Endothelial cell of umbilical vein (primary cell): ENCODE measurements around the gene KIF3A. TPM values are rescaled to one million over a fixed set of nuclear protein-coding genes. Genes with fewer than 3 reads are reported as not detected.

Experiments used
- BruUV-seq: library from RNA; stranded (reverse); fragments of 400-500 nt; replicated peaks from 2 replicates; lab custom pipeline; 2021; lab: Mats Ljungman, UMichigan
- CTCF ChIA-PET: fragments of 300-600, 350-600 bp; sonication (Branson Sonifier 250); formaldehyde crosslinking; loops from one replicate; lab custom pipeline; 2021; ENCODE audit warnings: antibody characterized with exemption, inconsistent platforms; lab: Charles Lee
- POLR2A ChIA-PET: fragments of 300-600, 350-600 bp; sonication (Branson Sonifier 250); formaldehyde crosslinking; loops from one replicate; lab custom pipeline; 2021; ENCODE audit warnings: antibody characterized with exemption, inconsistent platforms; lab: Charles Lee
- DNase-seq: peaks from one replicate; pipeline ENCODE4 v3.0.0-alpha.2; 2011; ENCODE audit warnings: low read depth, low spot score
- FAIRE-seq: peaks from 2 replicates; lab custom pipeline; 2011; peaks lifted over from hg19 to GRCh38; lab: Jason Lieb, UNC
- H2AFZ ChIP-seq: 2 replicates; pipeline ENCODE4 v1.6.0; 2012; ENCODE audit warnings: low read depth, low read length, control low read depth, inconsistent platforms
- H3K27ac ChIP-seq: 2 replicates; pipeline ENCODE4 v1.5.1; 2011; ENCODE audit warnings: low read depth, mild to moderate bottlenecking, control low read depth, low read length, moderate library complexity; ENCODE audit not compliant: insufficient read depth
- H3K27me3 ChIP-seq, 2 experiments: 2 replicates each; pipeline versions ENCODE4 v1.6.0 to v1.6.1; 2011; ENCODE audit warnings: low read length in 2 of 2, mixed read lengths in 1 of 2; ENCODE audit not compliant: control insufficient read depth in 2 of 2, insufficient read depth in 2 of 2
- H3K36me3 ChIP-seq, 2 experiments: 2 replicates in 1 of 2; 3 replicates in 1 of 2; pipeline ENCODE4 v1.5.1; 2011; ENCODE audit warnings: low read length in 2 of 2, mild to moderate bottlenecking in 1 of 2, moderate library complexity in 1 of 2; ENCODE audit not compliant: control insufficient read depth in 2 of 2, insufficient read depth in 2 of 2; ENCODE audit errors: extremely low read depth in 1 of 2
- H3K4me1 ChIP-seq: 3 replicates; pipeline ENCODE4 v1.5.1; 2011; ENCODE audit warnings: mild to moderate bottlenecking, low read length; ENCODE audit not compliant: control insufficient read depth, insufficient read depth; ENCODE audit errors: extremely low read depth
- H3K4me2 ChIP-seq: 2 replicates; pipeline ENCODE4 v1.6.1; 2011; ENCODE audit warnings: low read length, control low read depth, mixed read lengths; ENCODE audit not compliant: insufficient read depth
- H3K4me3 ChIP-seq, 3 experiments: fragments of 200-600 bp in 1 of 3; sonication (generic), shearing (Covaris generic) in 1 of 3; replicated peaks in 1 of 3; 2 replicates each; pipeline ENCODE4 v1.5.1; 2011 to 2016; ENCODE audit warnings: control low read depth in 3 of 3, low read length in 3 of 3, mild to moderate bottlenecking in 2 of 3, inconsistent platforms in 1 of 3, low read depth in 1 of 3, moderate library complexity in 1 of 3; ENCODE audit not compliant: insufficient read depth in 1 of 3
- H3K79me2 ChIP-seq: 2 replicates; pipeline ENCODE4 v1.6.0; 2012; ENCODE audit warnings: low read length, inconsistent platforms; ENCODE audit not compliant: control insufficient read depth, insufficient read depth
- H3K9ac ChIP-seq: replicated peaks from 2 replicates; pipeline ENCODE3; 2011; ENCODE audit warnings: low read length, control low read depth; ENCODE audit not compliant: insufficient read depth; ENCODE audit errors: extremely low read depth
- H3K9me1 ChIP-seq: replicated peaks from 3 replicates; pipeline ENCODE4 v1.6.0; 2011; ENCODE audit warnings: mild to moderate bottlenecking, low read length; ENCODE audit not compliant: control insufficient read depth, insufficient read depth; ENCODE audit errors: extremely low read depth
- H3K9me3 ChIP-seq: replicated peaks from 2 replicates; pipeline ENCODE4 v1.5.1; 2012; ENCODE audit warnings: low read length, inconsistent platforms; ENCODE audit not compliant: control insufficient read depth, insufficient read depth
- H4K20me1 ChIP-seq: replicated peaks from 2 replicates; pipeline ENCODE3; 2011; ENCODE audit warnings: mild to moderate bottlenecking, low read length; ENCODE audit not compliant: control insufficient read depth, insufficient read depth; ENCODE audit errors: extremely low read depth
- CTCF ChIP-seq, 2 donors: IDR thresholded peaks; 1 replicate in 1 of 2; 2 replicates in 1 of 2; pipeline ENCODE4 v1.5.1; 2011; ENCODE audit warnings: low read length in 2 of 2, mild to moderate bottlenecking in 2 of 2, moderate library complexity in 2 of 2, control low read depth in 1 of 2, inconsistent platforms in 1 of 2, low read depth in 1 of 2; ENCODE audit not compliant: insufficient read depth in 1 of 2; ENCODE audit errors: extremely low read depth in 1 of 2
- EZH2 ChIP-seq: IDR thresholded peaks from 2 replicates; pipeline ENCODE4 v1.6.1; 2012; ENCODE audit warnings: borderline replicate concordance, low read depth, mild to moderate bottlenecking, moderate library complexity, low read length, inconsistent platforms; ENCODE audit not compliant: severe bottlenecking
- FOS ChIP-seq: IDR thresholded peaks from 2 replicates; pipeline ENCODE4 v1.6.1; 2011; ENCODE audit warnings: mild to moderate bottlenecking, low read length, moderate library complexity, borderline replicate concordance; ENCODE audit not compliant: insufficient read depth
- GATA2 ChIP-seq: IDR thresholded peaks from 2 replicates; pipeline ENCODE4 v1.7.0; 2011; ENCODE audit warnings: low read depth, mild to moderate bottlenecking, moderate library complexity, mixed read lengths, low read length; ENCODE audit not compliant: insufficient read length, insufficient read depth
- JUN ChIP-seq: IDR thresholded peaks from 2 replicates; pipeline ENCODE4 v1.6.1; 2011; ENCODE audit warnings: borderline replicate concordance, low read depth; ENCODE audit not compliant: insufficient read length, insufficient read depth
- MAX ChIP-seq: IDR thresholded peaks from 2 replicates; pipeline ENCODE4 v1.6.1; 2011; ENCODE audit not compliant: insufficient read depth, insufficient read length
- MYC ChIP-seq: IDR thresholded peaks from one replicate; pipeline ENCODE4 v1.6.1; 2011; ENCODE audit warnings: mild to moderate bottlenecking, low read depth, low read length
- POLR2A ChIP-seq: IDR thresholded peaks from 2 replicates; pipeline ENCODE4 v1.6.1; 2012; ENCODE audit warnings: low read depth, mild to moderate bottlenecking, control low read depth, low read length
- POLR2AphosphoS5 ChIP-seq: IDR thresholded peaks from 2 replicates; pipeline ENCODE4 v1.6.1; 2012; ENCODE audit warnings: low read depth, mild to moderate bottlenecking, control low read depth, low read length, moderate library complexity; ENCODE audit not compliant: insufficient read depth
- dilution Hi-C: fragments of 300-500 bp; cut with MboI; formaldehyde crosslinking; loops from one replicate; pipeline ENCODE4 v1.15.0; 2019; ENCODE audit warnings: low sequenced_read_pairs; ENCODE audit not compliant: extremely low pct_ligation_motif_present
- intact Hi-C: fragments of 100-400 bp; cut with micrococcal nuclease; formaldehyde crosslinking; loops from one replicate; pipeline ENCODE4 v1.10.0; 2022
- polyA plus RNA-seq, 4 experiments: library from polyadenylated mRNA; depleted of rRNA in 3 of 4; stranded (reverse) in 3 of 4; unstranded in 1 of 4; fragments of >200 nt; gene quantifications; 2 replicates each; pipeline versions ENCODE4 v1.2.1 to v1.2.3, GENCODE V29; 2011 to 2012; ENCODE audit warnings: missing spikeins in 1 of 4
- total RNA-seq: library from RNA; stranded (reverse); gene quantifications from 2 replicates; pipeline ENCODE4 v1.2.3, GENCODE V29; 2021

The KIF3A gene
- total and polyA plus RNA-seq, 2 donors (not counting 3 experiments of a cell fraction or from before 2014, with no cell fraction given): 3.3 to 11.2 TPM

- intact Hi-C loops: no loop called here
- no TSS peak for BruUV-seq
- DNase-seq (no peak), FAIRE-seq (no peak)
- CTCF ChIA-PET: interaction anchor here (1.0 to 2.2 kb wide), 3 partner anchors 9 to 50 kb away, joined by 3 to 5 read pairs (median 3); no protein-coding TSS in a partner anchor
- Histone ChIP-seq H3K9ac (no peak overlapping the region), H3K36me3 (peaks cover 2 to 31% of the 10 kb centered on the region in 2 experiments), H3K79me2 (peaks cover 12% of the 10 kb centered on the region), H3K27me3 (no peaks in the 10 kb centered on the region), H2AFZ (no peak overlapping the region), H3K27ac (no peak overlapping the region), H3K9me3 (no peaks in the 10 kb centered on the region), H3K4me3 (no peak overlapping the region), H3K4me2 (no peak overlapping the region), H3K4me1 (peaks cover 12% of the 10 kb centered on the region), H4K20me1 (no peaks in the 10 kb centered on the region), H3K9me1 (no peaks in the 10 kb centered on the region)
- TF ChIP-seq FOS (no peak), CTCF (IDR thresholded peaks at IDR 0.05; ENCODE audit: extremely low read depth in 1 of 2, insufficient read depth in 1 of 2, low read depth in 1 of 2, low read length in 2 of 2) (no peak), JUN (no peak), POLR2A (no peak), EZH2 (no peak), MYC (no peak), GATA2 (no peak), POLR2AphosphoS5 (no peak), MAX (no peak)
- dilution Hi-C loops: no loop called here
- POLR2A ChIA-PET: no interaction called here
These were observed 26.7 kb upstream of the KIF3A start for GRCh38 chr5:132764051-132764450.
